Subcutaneous abdominal adipose tissue (tissue), 5 donors: ENCODE results near the gene REEP3.

ENCODE experiments used
- H3K27ac ChIP-seq: one replicate; pipeline ENCODE4 v1.7.0; 2013; ENCODE audit warnings: low read depth, mild to moderate bottlenecking, inconsistent platforms, low read length, moderate library complexity
- H3K27me3 ChIP-seq, 5 donors: one replicate each; pipeline ENCODE4 v1.7.0; 2013; ENCODE audit warnings: low read length in 5 of 5, inconsistent platforms in 1 of 5; ENCODE audit not compliant: control insufficient read depth in 5 of 5, insufficient read depth in 4 of 5
- H3K36me3 ChIP-seq, 5 donors: one replicate each; pipeline ENCODE4 v1.7.0; 2013; ENCODE audit warnings: low read length in 5 of 5; ENCODE audit not compliant: control insufficient read depth in 5 of 5, insufficient read depth in 5 of 5
- H3K4me1 ChIP-seq, 5 donors: one replicate each; pipeline ENCODE4 v1.7.0; 2013; ENCODE audit warnings: low read length in 5 of 5, mild to moderate bottlenecking in 3 of 5, moderate library complexity in 1 of 5; ENCODE audit not compliant: control insufficient read depth in 5 of 5, insufficient read depth in 5 of 5
- H3K4me3 ChIP-seq, 5 donors: one replicate each; pipeline ENCODE4 v1.7.0; 2013; ENCODE audit warnings: low read length in 5 of 5, low read depth in 1 of 5
- H3K9ac ChIP-seq, 5 donors: one replicate each; pipeline ENCODE4 v1.7.0; 2013; ENCODE audit warnings: low read length in 5 of 5, mild to moderate bottlenecking in 4 of 5, moderate library complexity in 3 of 5
- H3K9me3 ChIP-seq, 5 donors: one replicate each; pipeline ENCODE4 v1.7.0; 2013; ENCODE audit warnings: low read length in 5 of 5; ENCODE audit not compliant: control insufficient read depth in 5 of 5
- donor health status: healthy.
- donor health status: healthy.
- donor health status: healthy.
- donor health status: healthy.
- donor health status: healthy.

REEP3 gene

GRCh38 chr10:63503395-63503794 lies 17.8 kb upstream of the REEP3 start:
- Histone ChIP-seq H3K36me3 (no peaks in the 10 kb centered on the region), H3K4me1 (peaks cover 0 to 9% (median 8%) of the 10 kb centered on the region in 5 donors), H3K9ac (no peak overlapping the region), H3K27me3 (no peaks in the 10 kb centered on the region), H3K9me3 (no peaks in the 10 kb centered on the region), H3K4me3 (no peak overlapping the region), H3K27ac (no peak overlapping the region)

- H3K4me1 ChIP-seq = peaks cover 0 to 9% (median 4%) of the 10 kb centered on the region in 5 donors
- no peaks in the 10 kb centered on the region for H3K9me3 ChIP-seq
- H3K9ac ChIP-seq = no peak overlapping the region
- H3K27me3 ChIP-seq = no peaks in the 10 kb centered on the region
- H3K27ac ChIP-seq = no peak overlapping the region
- H3K4me3 ChIP-seq = no peak overlapping the region
- no peaks in the 10 kb centered on the region for H3K36me3 ChIP-seq
Measured at GRCh38 chr10:63504145-63504881, 16.9 kb upstream of the REEP3 start.

- Histone ChIP-seq H3K4me1 (peaks cover 0 to 9% (median 4%) of the 10 kb centered on the region in 5 donors), H3K9me3 (no peaks in the 10 kb centered on the region), H3K27me3 (no peaks in the 10 kb centered on the region), H3K36me3 (no peaks in the 10 kb centered on the region), H3K4me3 (no peak overlapping the region), H3K27ac (no peak overlapping the region), H3K9ac (no peak overlapping the region)
Measured at GRCh38 chr10:63505562-63505961, 15.6 kb upstream of the REEP3 start.

GRCh38 chr10:63506554-63506953 lies 14.6 kb upstream of the REEP3 start:
- Histone ChIP-seq H3K4me3 (no peak overlapping the region), H3K4me1 (peaks cover 0 to 9% (median 4%) of the 10 kb centered on the region in 5 donors), H3K36me3 (no peaks in the 10 kb centered on the region), H3K9ac (no peak overlapping the region), H3K27ac (no peak overlapping the region), H3K27me3 (no peaks in the 10 kb centered on the region), H3K9me3 (no peaks in the 10 kb centered on the region)

GRCh38 chr10:63515002-63515763 lies 6.0 kb upstream of the REEP3 start:
- peak overlapping the region; percentile 61 for H3K27ac ChIP-seq
- H3K27me3 ChIP-seq = no peaks in the 10 kb centered on the region
- no peaks in the 10 kb centered on the region for H3K36me3 ChIP-seq
- H3K9me3 ChIP-seq = no peaks in the 10 kb centered on the region
- peak overlapping the region in 1 of 5 donors; percentile 41 for H3K4me3 ChIP-seq
- peaks cover 0 to 33% (median 18%) of the 10 kb centered on the region in 5 donors for H3K4me1 ChIP-seq
- H3K9ac ChIP-seq = peak overlapping the region in 3 of 5 donors; percentile 32 to 63 (median 60)

- Histone ChIP-seq H3K9me3 (no peaks in the 10 kb centered on the region), H3K27me3 (no peaks in the 10 kb centered on the region), H3K36me3 (no peaks in the 10 kb centered on the region), H3K4me1 (peaks cover 0 to 41% (median 23%) of the 10 kb centered on the region in 5 donors), H3K4me3 (no peak overlapping the region), H3K9ac (no peak overlapping the region), H3K27ac (peak overlapping the region; percentile 61)
Measured at GRCh38 chr10:63516207-63516606, 5.0 kb upstream of the REEP3 start.

- Histone ChIP-seq H3K9me3 (no peaks in the 10 kb centered on the region), H3K4me1 (peaks cover 0 to 55% (median 37%) of the 10 kb centered on the region in 5 donors), H3K27ac (no peak overlapping the region), H3K9ac (no peak overlapping the region), H3K36me3 (no peaks in the 10 kb centered on the region), H3K27me3 (no peaks in the 10 kb centered on the region), H3K4me3 (no peak overlapping the region)
Measured at GRCh38 chr10:63518690-63519288, 2.4 kb upstream of the REEP3 start.

- Histone ChIP-seq H3K4me3 (peak overlapping the region; percentile 85 to 95 (median 94)), H3K36me3 (no peaks in the 10 kb centered on the region), H3K27me3 (no peaks in the 10 kb centered on the region), H3K27ac (peak overlapping the region; percentile 85), H3K4me1 (peaks cover 0 to 43% (median 29%) of the 10 kb centered on the region in 5 donors), H3K9me3 (no peaks in the 10 kb centered on the region), H3K9ac (peak overlapping the region; percentile 78 to 92 (median 90))
Measured at GRCh38 chr10:63521416-63522276, 445 bp downstream of the REEP3 start.

GRCh38 chr10:63522277-63522687 lies 1.1 kb downstream of the REEP3 start:
- H3K4me1 ChIP-seq = peaks cover 0 to 37% (median 25%) of the 10 kb centered on the region in 5 donors
- H3K9me3 ChIP-seq = no peaks in the 10 kb centered on the region
- H3K4me3 ChIP-seq = peak overlapping the region; percentile 85 to 95 (median 94)
- H3K9ac ChIP-seq = peak overlapping the region; percentile 78 to 92 (median 90)
- H3K36me3 ChIP-seq = no peaks in the 10 kb centered on the region
- peak overlapping the region; percentile 85 for H3K27ac ChIP-seq
- H3K27me3 ChIP-seq = no peaks in the 10 kb centered on the region
